Omental fat pad (tissue), 4 donors: ENCODE measurements around the gene CCDC9. TPM values are rescaled to one million over a fixed set of nuclear protein-coding genes. Genes with fewer than 3 reads are reported as not detected.

Source experiments
- ATAC-seq: fragments of 150-250 bp; one replicate; pipeline ENCODE4 v1.9.1; 2016; ENCODE audit warnings: mild to moderate bottlenecking, moderate library complexity; ENCODE audit not compliant: low FRiP score
- DNase-seq: peaks from one replicate; pipeline ENCODE4 v3.0.0-alpha.2; 2019; ENCODE audit warnings: low spot score
- total RNA-seq, 4 donors: library from RNA; depleted of rRNA; stranded (reverse); fragments of >200 nt; gene quantifications; one replicate each; pipeline ENCODE4 v1.1.0, GENCODE V29; 2016
- TF ChIP-seq, protein P1 (sequence below), 3 donors: fragments of 450-650 bp; IDR thresholded peaks; one replicate each; pipeline ENCODE4 v1.5.1; 2016 to 2017; ENCODE audit warnings: antibody characterized with exemption in 3 of 3, mild to moderate bottlenecking in 3 of 3, moderate library complexity in 2 of 3

CCDC9 gene
- total RNA-seq, 4 donors from 2014 or later = 8.2 to 16.7 (median 12.5) TPM

DNA sequence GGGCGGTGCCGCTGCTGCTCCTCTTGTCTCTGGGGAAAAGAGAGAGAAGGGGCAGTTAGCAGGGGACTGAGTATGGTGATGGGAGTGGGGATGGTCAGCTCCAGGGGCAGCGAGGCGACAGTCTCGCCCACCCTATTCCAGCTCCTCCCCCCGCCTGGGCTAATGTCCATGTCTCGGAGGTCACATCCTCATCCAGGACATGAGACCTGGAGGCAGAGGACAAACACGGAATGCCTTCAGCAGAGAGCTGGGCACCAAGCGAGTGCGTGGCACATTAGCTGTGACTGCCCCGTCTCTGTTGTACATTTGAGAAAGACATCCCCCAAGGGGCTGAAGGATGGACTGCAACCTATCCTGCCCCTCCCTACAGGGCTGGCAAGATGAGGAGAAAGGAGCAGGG is 34.4 kb upstream of the CCDC9 start:
- DNase-seq (no peak), ATAC-seq (no peak)
- TF ChIP-seq, protein P1, sequence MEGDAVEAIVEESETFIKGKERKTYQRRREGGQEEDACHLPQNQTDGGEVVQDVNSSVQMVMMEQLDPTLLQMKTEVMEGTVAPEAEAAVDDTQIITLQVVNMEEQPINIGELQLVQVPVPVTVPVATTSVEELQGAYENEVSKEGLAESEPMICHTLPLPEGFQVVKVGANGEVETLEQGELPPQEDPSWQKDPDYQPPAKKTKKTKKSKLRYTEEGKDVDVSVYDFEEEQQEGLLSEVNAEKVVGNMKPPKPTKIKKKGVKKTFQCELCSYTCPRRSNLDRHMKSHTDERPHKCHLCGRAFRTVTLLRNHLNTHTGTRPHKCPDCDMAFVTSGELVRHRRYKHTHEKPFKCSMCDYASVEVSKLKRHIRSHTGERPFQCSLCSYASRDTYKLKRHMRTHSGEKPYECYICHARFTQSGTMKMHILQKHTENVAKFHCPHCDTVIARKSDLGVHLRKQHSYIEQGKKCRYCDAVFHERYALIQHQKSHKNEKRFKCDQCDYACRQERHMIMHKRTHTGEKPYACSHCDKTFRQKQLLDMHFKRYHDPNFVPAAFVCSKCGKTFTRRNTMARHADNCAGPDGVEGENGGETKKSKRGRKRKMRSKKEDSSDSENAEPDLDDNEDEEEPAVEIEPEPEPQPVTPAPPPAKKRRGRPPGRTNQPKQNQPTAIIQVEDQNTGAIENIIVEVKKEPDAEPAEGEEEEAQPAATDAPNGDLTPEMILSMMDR (IDR thresholded peaks at IDR 0.05) = no peak

DNA sequence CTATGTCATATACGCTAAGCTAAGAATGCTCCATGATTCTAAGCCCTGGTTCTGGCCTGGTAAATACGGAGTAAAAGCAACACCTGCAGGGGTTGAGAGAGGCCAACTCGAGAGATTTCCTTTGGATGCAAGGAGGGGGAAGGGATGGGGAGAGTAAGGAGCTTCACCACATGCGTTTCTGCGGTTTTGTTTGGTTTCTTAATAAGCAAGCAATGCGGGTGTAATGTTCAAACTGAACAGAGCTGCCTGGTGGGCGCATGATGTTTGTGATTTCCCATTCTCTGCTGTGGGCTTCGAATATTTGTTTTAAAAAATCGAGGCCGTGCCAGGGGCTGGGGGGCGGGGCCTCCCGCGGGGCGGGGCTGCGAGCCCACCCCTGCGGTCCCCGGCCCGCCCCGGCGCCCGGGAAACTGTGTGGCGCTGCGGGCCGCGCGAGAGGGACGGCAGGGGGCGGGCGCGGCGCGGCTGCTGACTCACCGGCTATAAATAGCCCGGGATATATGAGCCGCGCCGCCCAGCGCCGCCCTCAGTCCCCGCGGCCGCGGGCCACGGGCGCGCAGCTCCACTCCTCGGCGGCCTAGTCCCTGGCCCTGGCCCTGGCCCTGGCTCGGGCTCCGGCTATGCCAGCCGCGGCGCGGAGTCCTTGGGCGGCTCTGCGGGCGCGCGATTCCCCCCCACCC is 30.4 kb upstream of the CCDC9 start:
- DNase-seq (peak; percentile 58), ATAC-seq (peak; percentile 70)
- TF ChIP-seq, protein P1 (IDR thresholded peaks at IDR 0.05) = no peak

DNA sequence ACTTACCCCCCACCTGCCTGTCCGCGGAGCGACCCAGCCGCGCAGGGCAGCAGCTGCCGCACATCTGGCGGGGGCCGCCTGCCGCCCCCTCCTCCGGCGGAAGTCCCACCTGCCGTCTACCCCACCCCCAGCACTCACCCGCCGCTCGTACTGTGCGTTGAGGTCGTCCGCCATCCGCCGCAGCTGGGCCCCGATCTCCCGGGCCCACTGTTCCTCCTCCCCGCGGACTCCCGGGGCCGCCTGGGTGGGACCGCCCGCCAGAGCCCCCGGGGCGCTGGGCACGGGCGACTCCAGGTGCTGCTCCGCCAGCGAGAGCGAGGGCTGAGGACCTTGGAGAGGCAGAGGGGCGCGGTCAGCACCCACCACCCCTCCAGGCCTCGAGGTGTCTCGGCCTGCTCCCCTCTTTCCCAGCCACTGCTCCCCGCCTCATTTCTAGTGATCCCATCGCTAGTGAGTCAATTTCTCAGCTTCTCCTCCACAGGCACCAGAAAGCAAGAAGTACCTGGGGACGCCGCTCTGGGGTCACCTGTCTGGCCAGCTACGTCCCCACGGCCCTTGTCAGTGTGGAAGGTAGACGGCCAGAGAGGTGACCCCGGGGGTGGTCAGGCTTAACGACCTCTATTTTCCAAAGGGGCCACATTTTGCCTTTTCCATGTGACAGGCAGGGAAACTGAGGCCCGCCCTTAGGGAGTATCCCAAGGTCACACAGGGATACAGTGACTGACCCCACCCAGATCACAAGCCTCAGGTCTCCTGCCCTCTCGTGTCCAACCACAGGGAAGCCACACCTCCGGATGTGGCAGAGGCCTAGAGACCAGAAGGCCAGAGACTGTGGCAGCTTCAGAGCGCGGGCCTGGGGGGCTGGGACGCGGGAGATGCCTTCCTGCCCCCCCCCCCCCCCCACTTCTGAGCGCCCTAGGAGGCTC is 29.6 kb upstream of the CCDC9 start:
- DNase-seq = peak; percentile 54
- ATAC-seq = peak; percentile 1
- TF ChIP-seq, protein P1 (IDR thresholded peaks at IDR 0.05) = no peak

DNA sequence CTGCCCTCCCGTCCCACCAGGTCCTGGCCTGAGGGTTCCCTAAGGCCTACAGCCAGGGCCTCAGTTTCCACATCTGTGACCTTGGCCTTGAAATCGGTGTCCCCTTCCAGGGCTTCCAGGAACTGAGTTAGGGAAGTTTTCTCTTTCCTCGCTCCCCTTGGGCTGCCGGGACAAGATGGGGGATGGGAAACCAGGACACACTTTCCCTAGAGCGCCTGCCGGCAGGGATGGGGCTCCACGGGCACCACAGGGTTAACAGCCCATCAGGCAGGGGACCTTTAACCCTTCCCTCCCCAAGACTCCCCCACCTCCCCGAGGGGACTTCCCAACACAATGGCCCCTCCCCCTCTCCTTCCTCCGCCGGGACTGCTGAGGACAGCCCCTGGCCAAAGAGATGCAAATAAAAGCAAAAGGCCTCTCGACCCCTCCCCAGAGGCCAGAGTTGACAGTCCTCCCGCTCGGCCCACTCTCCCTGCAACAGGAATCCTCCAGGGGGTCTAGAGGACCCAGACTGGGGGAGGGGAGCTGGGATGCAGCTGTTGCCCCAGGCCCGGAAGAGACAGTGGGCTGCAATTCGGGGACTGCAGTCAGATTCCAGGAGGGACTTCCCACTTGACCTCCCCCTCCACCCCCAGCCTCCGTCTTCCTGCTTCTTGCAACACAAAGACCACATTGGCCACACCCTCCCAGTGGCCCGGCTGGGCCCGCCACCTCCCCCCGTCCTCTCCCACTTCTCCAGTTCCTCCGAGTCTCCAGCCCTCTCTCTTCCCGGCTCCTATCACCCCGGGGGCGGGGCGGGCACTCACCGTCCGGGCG is 28.8 kb upstream of the CCDC9 start:
- ATAC-seq = peak; percentile 38
- peak; percentile 58 for DNase-seq

DNA sequence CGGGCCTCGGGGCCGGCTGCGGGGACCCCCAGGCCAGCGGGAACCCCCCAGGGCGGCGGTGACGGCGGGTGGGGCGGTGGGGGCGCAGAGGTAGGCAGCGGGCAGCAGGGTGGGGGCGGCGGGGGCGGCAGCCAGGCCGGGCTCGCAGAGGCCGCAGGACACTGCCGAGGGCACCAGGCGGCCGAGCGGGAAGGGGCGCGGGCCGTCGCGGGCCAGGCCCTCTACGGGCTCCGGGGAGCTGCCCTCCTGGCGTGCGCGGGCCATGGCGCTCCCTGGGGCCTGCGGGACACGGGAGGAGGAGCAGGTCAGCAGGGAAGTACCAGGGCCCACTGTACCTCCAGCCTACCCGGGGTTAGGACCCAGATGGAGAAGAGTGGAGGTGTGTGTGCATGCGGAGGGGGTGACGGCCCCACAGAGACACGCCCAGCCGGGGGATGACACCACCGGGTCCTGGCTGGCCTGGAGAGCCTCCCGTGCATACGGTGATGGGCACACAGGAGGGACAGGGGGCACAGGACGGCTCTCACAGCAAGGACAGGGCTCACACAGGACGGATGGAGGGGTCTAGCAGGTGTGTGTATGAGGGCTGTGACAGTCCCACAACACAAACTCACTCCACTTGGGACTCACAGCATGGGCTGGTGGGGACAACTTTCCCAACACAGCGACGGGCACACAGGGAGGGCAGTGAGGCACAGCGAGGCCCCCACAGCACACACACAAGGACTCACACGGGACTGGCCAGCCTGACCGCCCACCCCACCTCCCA is 28.0 kb upstream of the CCDC9 start:
- TF ChIP-seq, protein P1 (IDR thresholded peaks at IDR 0.05) = no peak
- DNase-seq (no peak), ATAC-seq (peak; percentile 8)

More for the DNA sequence above, 28.8 kb upstream of the CCDC9 start:
- TF ChIP-seq, protein P1 (IDR thresholded peaks at IDR 0.05) = no peak
